Neural progenitor cell (in vitro differentiated cells): Measurements from ENCODE around the gene CLEC2A. TPM values are rescaled to one million over a fixed set of nuclear protein-coding genes. Genes with fewer than 3 reads are reported as not detected.

Source experiments
- DNase-seq: peaks from one replicate; pipeline ENCODE4 v3.0.0-alpha.2; 2016; ENCODE audit warnings: low spot score
- H2AFZ ChIP-seq: fragments of 200-600 bp; sonication (generic); replicated peaks from 2 replicates; pipeline ENCODE4 v1.6.1; 2016; ENCODE audit warnings: antibody characterized with exemption
- H3F3A ChIP-seq: fragments of 200-600 bp; sonication (generic); 2 replicates; pipeline ENCODE4 v1.6.1; 2016; ENCODE audit warnings: antibody characterized with exemption, low read depth
- H3K27ac ChIP-seq: fragments of 200-600 bp; sonication (generic); 2 replicates; pipeline ENCODE4 v1.5.1; 2016; ENCODE audit warnings: mild to moderate bottlenecking
- H3K27me3 ChIP-seq: fragments of 200-600 bp; sonication (generic); 2 replicates; pipeline ENCODE4 v1.6.1; 2016; ENCODE audit warnings: mild to moderate bottlenecking, moderate library complexity
- H3K36me3 ChIP-seq: fragments of 200-600 bp; sonication (generic); 2 replicates; pipeline ENCODE4 v1.5.1; 2016
- H3K4me1 ChIP-seq: fragments of 200-600 bp; sonication (generic); 2 replicates; pipeline ENCODE4 v1.6.1; 2016; ENCODE audit warnings: mixed run types
- H3K4me2 ChIP-seq: fragments of 200-600 bp; sonication (generic); 2 replicates; pipeline ENCODE4 v1.6.1; 2016
- H3K4me3 ChIP-seq: fragments of 200-600 bp; sonication (generic); 2 replicates; pipeline ENCODE4 v1.5.1; 2016
- H3K79me2 ChIP-seq: fragments of 200-600 bp; sonication (generic); 2 replicates; pipeline ENCODE4 v1.6.1; 2016; ENCODE audit warnings: low read depth
- H3K9ac ChIP-seq: fragments of 200-600 bp; sonication (generic); 2 replicates; pipeline ENCODE4 v1.6.1; 2016
- H3K9me3 ChIP-seq: fragments of 200-600 bp; sonication (generic); 2 replicates; pipeline ENCODE4 v1.5.1; 2016; ENCODE audit warnings: low read depth
- H4K20me1 ChIP-seq: fragments of 200-600 bp; sonication (generic); 2 replicates; pipeline ENCODE4 v1.6.1; 2016; ENCODE audit warnings: low read depth
- H3K27ac Mint-ChIP-seq: 3 replicates; pipeline ENCODE4 v1.8.0; 2021; ENCODE audit warnings: mixed read lengths
- H3K27me3 Mint-ChIP-seq: 2 replicates; pipeline ENCODE4 v1.8.0; 2022; ENCODE audit warnings: low read depth, mild to moderate bottlenecking, inconsistent platforms, moderate library complexity, mixed read lengths; ENCODE audit not compliant: insufficient read depth
- H3K36me3 Mint-ChIP-seq: 3 replicates; pipeline ENCODE4 v1.8.0; 2021; ENCODE audit warnings: mixed read lengths
- H3K4me1 Mint-ChIP-seq: 3 replicates; pipeline ENCODE4 v1.8.0; 2021; ENCODE audit warnings: mixed read lengths
- H3K4me3 Mint-ChIP-seq: 3 replicates; pipeline ENCODE4 v1.8.0; 2021; ENCODE audit warnings: mild to moderate bottlenecking, moderate library complexity, mixed read lengths
- H3K9me3 Mint-ChIP-seq: 3 replicates; pipeline ENCODE4 v1.8.0; 2020; ENCODE audit warnings: mixed read lengths
- EZH2 ChIP-seq: fragments of 200-600 bp; sonication (generic); IDR thresholded peaks from 2 replicates; pipeline ENCODE4 v1.6.1; 2017; ENCODE audit warnings: antibody characterized with exemption, mild to moderate bottlenecking, moderate library complexity
- EZH2phosphoT487 ChIP-seq: fragments of 200-600 bp; sonication (generic); IDR thresholded peaks from 2 replicates; pipeline ENCODE4 v1.6.1; 2017; ENCODE audit warnings: antibody characterized with exemption
- total RNA-seq: library from RNA; depleted of rRNA; stranded (reverse); fragments of >200 nt; gene quantifications from 2 replicates; pipeline ENCODE4 v1.2.3, GENCODE V29; 2015; ENCODE audit warnings: low replicate concordance
- TF ChIP-seq, protein P1 (sequence below): fragments of 200-600 bp; sonication (generic); IDR thresholded peaks from 2 replicates; pipeline ENCODE4 v1.5.1; 2017; ENCODE audit warnings: antibody characterized with exemption, mild to moderate bottlenecking

The CLEC2A gene
- total RNA-seq, 1 donor from 2014 or later, result not detected

DNA sequence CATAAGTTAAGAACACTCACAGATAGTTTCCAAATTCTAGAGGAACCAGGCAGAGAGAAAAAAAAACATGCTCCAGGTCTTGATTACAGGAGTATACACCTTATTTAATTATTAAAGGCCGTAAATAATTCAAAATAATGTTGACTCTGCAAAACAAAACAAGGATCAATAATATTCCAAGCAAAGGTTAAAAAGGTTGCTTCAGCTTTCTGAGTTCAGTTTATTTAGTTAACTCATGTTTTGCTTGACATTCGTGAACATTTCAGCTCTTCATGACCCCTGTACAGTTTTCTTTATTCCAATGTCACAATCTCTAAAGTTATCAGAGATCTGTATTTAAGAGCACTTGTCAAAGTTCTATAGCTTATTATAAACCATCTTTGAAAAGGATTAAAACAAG, 31.2 kb downstream of the CLEC2A start:
- Histone ChIP-seq H3K9me3 (no peaks in the 10 kb centered on the region), H3K36me3 (peaks cover 4% of the 10 kb centered on the region), H3F3A (peaks cover 49% of the 10 kb centered on the region), H3K9ac (no peak overlapping the region), H3K79me2 (peaks cover 72% of the 10 kb centered on the region), H3K4me2 (peak overlapping the region; percentile 71), H3K4me3 (peak overlapping the region; percentile 5), H3K4me1 (peaks cover 53% of the 10 kb centered on the region), H4K20me1 (peaks cover 86% of the 10 kb centered on the region), H2AFZ (no peak overlapping the region), H3K27ac (no peak overlapping the region), H3K27me3 (no peaks in the 10 kb centered on the region)
- Mint-ChIP-seq H3K4me1 (no peaks in the 10 kb centered on the region), H3K27ac (no peak overlapping the region), H3K36me3 (no peaks in the 10 kb centered on the region), H3K27me3 (peaks cover 5% of the 10 kb centered on the region), H3K9me3 (peaks cover 16% of the 10 kb centered on the region), H3K4me3 (no peak overlapping the region)
- TF ChIP-seq, protein P1, sequence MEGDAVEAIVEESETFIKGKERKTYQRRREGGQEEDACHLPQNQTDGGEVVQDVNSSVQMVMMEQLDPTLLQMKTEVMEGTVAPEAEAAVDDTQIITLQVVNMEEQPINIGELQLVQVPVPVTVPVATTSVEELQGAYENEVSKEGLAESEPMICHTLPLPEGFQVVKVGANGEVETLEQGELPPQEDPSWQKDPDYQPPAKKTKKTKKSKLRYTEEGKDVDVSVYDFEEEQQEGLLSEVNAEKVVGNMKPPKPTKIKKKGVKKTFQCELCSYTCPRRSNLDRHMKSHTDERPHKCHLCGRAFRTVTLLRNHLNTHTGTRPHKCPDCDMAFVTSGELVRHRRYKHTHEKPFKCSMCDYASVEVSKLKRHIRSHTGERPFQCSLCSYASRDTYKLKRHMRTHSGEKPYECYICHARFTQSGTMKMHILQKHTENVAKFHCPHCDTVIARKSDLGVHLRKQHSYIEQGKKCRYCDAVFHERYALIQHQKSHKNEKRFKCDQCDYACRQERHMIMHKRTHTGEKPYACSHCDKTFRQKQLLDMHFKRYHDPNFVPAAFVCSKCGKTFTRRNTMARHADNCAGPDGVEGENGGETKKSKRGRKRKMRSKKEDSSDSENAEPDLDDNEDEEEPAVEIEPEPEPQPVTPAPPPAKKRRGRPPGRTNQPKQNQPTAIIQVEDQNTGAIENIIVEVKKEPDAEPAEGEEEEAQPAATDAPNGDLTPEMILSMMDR, result no peak
- TF ChIP-seq EZH2phosphoT487 (no peak), EZH2 (no peak)
- no peak for DNase-seq

DNA sequence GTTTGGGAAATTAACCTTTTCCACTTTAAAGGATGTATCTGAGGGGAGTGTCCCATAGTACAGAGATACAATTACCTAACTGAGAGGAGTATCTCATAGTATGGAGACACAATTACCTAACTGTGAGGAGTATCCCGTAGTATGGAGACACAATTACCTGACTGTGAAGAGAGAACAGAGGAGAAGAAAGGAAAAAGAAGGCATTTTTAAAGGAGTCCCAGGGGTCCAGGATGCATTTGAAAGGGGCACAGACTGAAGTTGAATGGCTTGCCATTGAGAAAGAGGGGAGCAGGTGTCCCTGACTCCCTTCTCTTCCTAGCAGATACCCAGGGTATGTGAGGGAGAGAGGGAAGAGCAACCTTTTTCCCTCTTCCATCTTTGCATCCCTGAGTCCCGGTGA, 33.0 kb downstream of the CLEC2A start:
- H3K9me3 ChIP-seq, result no peaks in the 10 kb centered on the region
- H3K27me3 Mint-ChIP-seq, result peaks cover 2% of the 10 kb centered on the region
- TF ChIP-seq, protein P1, result no peak
- TF ChIP-seq EZH2 (no peak), EZH2phosphoT487 (no peak)
- peaks cover 4% of the 10 kb centered on the region for H3K36me3 ChIP-seq
- no peak overlapping the region for H3K27ac ChIP-seq
- peak overlapping the region; percentile 11 for H3K4me2 ChIP-seq
- H3K4me1 ChIP-seq, result peaks cover 56% of the 10 kb centered on the region
- no peaks in the 10 kb centered on the region for H3K36me3 Mint-ChIP-seq
- H3K4me3 ChIP-seq, result no peak overlapping the region
- H3K4me3 Mint-ChIP-seq, result no peak overlapping the region
- peaks cover 10% of the 10 kb centered on the region for H3K9me3 Mint-ChIP-seq
- H3K27me3 ChIP-seq, result no peaks in the 10 kb centered on the region
- peaks cover 69% of the 10 kb centered on the region for H4K20me1 ChIP-seq
- H2AFZ ChIP-seq, result no peak overlapping the region
- H3K9ac ChIP-seq, result no peak overlapping the region
- no peaks in the 10 kb centered on the region for H3K4me1 Mint-ChIP-seq
- no peak for DNase-seq
- H3K27ac Mint-ChIP-seq, result no peak overlapping the region
- peaks cover 55% of the 10 kb centered on the region for H3K79me2 ChIP-seq
- H3F3A ChIP-seq, result peaks cover 45% of the 10 kb centered on the region

DNA sequence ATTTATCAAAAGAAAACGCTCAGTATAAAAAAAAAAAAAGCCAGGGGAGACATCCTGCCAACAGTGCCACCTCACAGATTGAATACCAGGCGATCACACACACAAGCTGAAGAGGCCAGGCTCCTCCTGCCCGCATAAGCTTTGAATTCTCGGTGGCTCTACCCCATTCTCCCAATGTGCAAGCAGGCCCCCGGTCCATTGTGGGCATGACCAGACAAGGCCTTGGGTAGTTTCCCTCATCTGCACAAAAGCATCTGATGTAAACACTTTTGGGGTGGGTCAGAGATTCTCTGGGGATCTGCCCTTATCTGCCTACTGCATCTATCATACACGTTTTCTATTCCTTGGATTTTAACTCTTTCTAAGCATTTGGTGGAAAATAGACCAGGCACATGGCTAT, 34.6 kb downstream of the CLEC2A start:
- Mint-ChIP-seq H3K4me1 (no peaks in the 10 kb centered on the region), H3K4me3 (no peak overlapping the region), H3K9me3 (peaks cover 3% of the 10 kb centered on the region), H3K36me3 (no peaks in the 10 kb centered on the region), H3K27ac (no peak overlapping the region), H3K27me3 (peaks cover 2% of the 10 kb centered on the region)
- peaks cover 52% of the 10 kb centered on the region for H4K20me1 ChIP-seq
- DNase-seq, result no peak
- H3K4me2 ChIP-seq, result no peak overlapping the region
- H2AFZ ChIP-seq, result no peak overlapping the region
- H3F3A ChIP-seq, result peaks cover 35% of the 10 kb centered on the region
- no peak overlapping the region for H3K27ac ChIP-seq
- no peaks in the 10 kb centered on the region for H3K27me3 ChIP-seq
- no peak overlapping the region for H3K9ac ChIP-seq
- peaks cover 4% of the 10 kb centered on the region for H3K36me3 ChIP-seq
- no peaks in the 10 kb centered on the region for H3K9me3 ChIP-seq
- peaks cover 42% of the 10 kb centered on the region for H3K4me1 ChIP-seq
- H3K79me2 ChIP-seq, result peaks cover 38% of the 10 kb centered on the region
- TF ChIP-seq EZH2phosphoT487 (no peak), EZH2 (no peak)
- TF ChIP-seq, protein P1, result no peak
- H3K4me3 ChIP-seq, result no peak overlapping the region
